Endothelial cell of umbilical vein (primary cell): Measurements from ENCODE around the gene C10orf143. TPM values are rescaled to one million over a fixed set of nuclear protein-coding genes. Genes with fewer than 3 reads are reported as not detected.
"Not testable (repeated sequence)": the region's sequence is repeated elsewhere in the genome, so short reads cannot be mapped to it uniquely, and the experiment has no call there.

ENCODE experiments used
- BruUV-seq: library from RNA; stranded (reverse); fragments of 400-500 nt; replicated peaks from 2 replicates; lab custom pipeline; 2021; lab: Mats Ljungman, UMichigan
- CTCF ChIA-PET: fragments of 300-600, 350-600 bp; sonication (Branson Sonifier 250); formaldehyde crosslinking; loops from one replicate; lab custom pipeline; 2021; ENCODE audit warnings: antibody characterized with exemption, inconsistent platforms; lab: Charles Lee
- POLR2A ChIA-PET: fragments of 300-600, 350-600 bp; sonication (Branson Sonifier 250); formaldehyde crosslinking; loops from one replicate; lab custom pipeline; 2021; ENCODE audit warnings: antibody characterized with exemption, inconsistent platforms; lab: Charles Lee
- DNase-seq: peaks from one replicate; pipeline ENCODE4 v3.0.0-alpha.2; 2011; ENCODE audit warnings: low read depth, low spot score
- FAIRE-seq: peaks from 2 replicates; lab custom pipeline; 2011; peaks lifted over from hg19 to GRCh38; lab: Jason Lieb, UNC
- H2AFZ ChIP-seq: 2 replicates; pipeline ENCODE4 v1.6.0; 2012; ENCODE audit warnings: low read depth, low read length, control low read depth, inconsistent platforms
- H3K27ac ChIP-seq: 2 replicates; pipeline ENCODE4 v1.5.1; 2011; ENCODE audit warnings: low read depth, mild to moderate bottlenecking, control low read depth, low read length, moderate library complexity; ENCODE audit not compliant: insufficient read depth
- H3K27me3 ChIP-seq, 2 experiments: 2 replicates each; pipeline versions ENCODE4 v1.6.0 to v1.6.1; 2011; ENCODE audit warnings: low read length in 2 of 2, mixed read lengths in 1 of 2; ENCODE audit not compliant: control insufficient read depth in 2 of 2, insufficient read depth in 2 of 2
- H3K36me3 ChIP-seq, 2 experiments: 2 replicates in 1 of 2; 3 replicates in 1 of 2; pipeline ENCODE4 v1.5.1; 2011; ENCODE audit warnings: low read length in 2 of 2, mild to moderate bottlenecking in 1 of 2, moderate library complexity in 1 of 2; ENCODE audit not compliant: control insufficient read depth in 2 of 2, insufficient read depth in 2 of 2; ENCODE audit errors: extremely low read depth in 1 of 2
- H3K4me1 ChIP-seq: 3 replicates; pipeline ENCODE4 v1.5.1; 2011; ENCODE audit warnings: mild to moderate bottlenecking, low read length; ENCODE audit not compliant: control insufficient read depth, insufficient read depth; ENCODE audit errors: extremely low read depth
- H3K4me2 ChIP-seq: 2 replicates; pipeline ENCODE4 v1.6.1; 2011; ENCODE audit warnings: low read length, control low read depth, mixed read lengths; ENCODE audit not compliant: insufficient read depth
- H3K4me3 ChIP-seq, 3 experiments: fragments of 200-600 bp in 1 of 3; sonication (generic), shearing (Covaris generic) in 1 of 3; replicated peaks in 1 of 3; 2 replicates each; pipeline ENCODE4 v1.5.1; 2011 to 2016; ENCODE audit warnings: control low read depth in 3 of 3, low read length in 3 of 3, mild to moderate bottlenecking in 2 of 3, inconsistent platforms in 1 of 3, low read depth in 1 of 3, moderate library complexity in 1 of 3; ENCODE audit not compliant: insufficient read depth in 1 of 3
- H3K79me2 ChIP-seq: 2 replicates; pipeline ENCODE4 v1.6.0; 2012; ENCODE audit warnings: low read length, inconsistent platforms; ENCODE audit not compliant: control insufficient read depth, insufficient read depth
- H3K9ac ChIP-seq: replicated peaks from 2 replicates; pipeline ENCODE3; 2011; ENCODE audit warnings: low read length, control low read depth; ENCODE audit not compliant: insufficient read depth; ENCODE audit errors: extremely low read depth
- H3K9me1 ChIP-seq: replicated peaks from 3 replicates; pipeline ENCODE4 v1.6.0; 2011; ENCODE audit warnings: mild to moderate bottlenecking, low read length; ENCODE audit not compliant: control insufficient read depth, insufficient read depth; ENCODE audit errors: extremely low read depth
- H3K9me3 ChIP-seq: replicated peaks from 2 replicates; pipeline ENCODE4 v1.5.1; 2012; ENCODE audit warnings: low read length, inconsistent platforms; ENCODE audit not compliant: control insufficient read depth, insufficient read depth
- H4K20me1 ChIP-seq: replicated peaks from 2 replicates; pipeline ENCODE3; 2011; ENCODE audit warnings: mild to moderate bottlenecking, low read length; ENCODE audit not compliant: control insufficient read depth, insufficient read depth; ENCODE audit errors: extremely low read depth
- EZH2 ChIP-seq: IDR thresholded peaks from 2 replicates; pipeline ENCODE4 v1.6.1; 2012; ENCODE audit warnings: borderline replicate concordance, low read depth, mild to moderate bottlenecking, moderate library complexity, low read length, inconsistent platforms; ENCODE audit not compliant: severe bottlenecking
- FOS ChIP-seq: IDR thresholded peaks from 2 replicates; pipeline ENCODE4 v1.6.1; 2011; ENCODE audit warnings: mild to moderate bottlenecking, low read length, moderate library complexity, borderline replicate concordance; ENCODE audit not compliant: insufficient read depth
- GATA2 ChIP-seq: IDR thresholded peaks from 2 replicates; pipeline ENCODE4 v1.7.0; 2011; ENCODE audit warnings: low read depth, mild to moderate bottlenecking, moderate library complexity, mixed read lengths, low read length; ENCODE audit not compliant: insufficient read length, insufficient read depth
- JUN ChIP-seq: IDR thresholded peaks from 2 replicates; pipeline ENCODE4 v1.6.1; 2011; ENCODE audit warnings: borderline replicate concordance, low read depth; ENCODE audit not compliant: insufficient read length, insufficient read depth
- MYC ChIP-seq: IDR thresholded peaks from one replicate; pipeline ENCODE4 v1.6.1; 2011; ENCODE audit warnings: mild to moderate bottlenecking, low read depth, low read length
- POLR2A ChIP-seq: IDR thresholded peaks from 2 replicates; pipeline ENCODE4 v1.6.1; 2012; ENCODE audit warnings: low read depth, mild to moderate bottlenecking, control low read depth, low read length
- POLR2AphosphoS5 ChIP-seq: IDR thresholded peaks from 2 replicates; pipeline ENCODE4 v1.6.1; 2012; ENCODE audit warnings: low read depth, mild to moderate bottlenecking, control low read depth, low read length, moderate library complexity; ENCODE audit not compliant: insufficient read depth
- dilution Hi-C: fragments of 300-500 bp; cut with MboI; formaldehyde crosslinking; loops from one replicate; pipeline ENCODE4 v1.15.0; 2019; ENCODE audit warnings: low sequenced_read_pairs; ENCODE audit not compliant: extremely low pct_ligation_motif_present
- intact Hi-C: fragments of 100-400 bp; cut with micrococcal nuclease; formaldehyde crosslinking; loops from one replicate; pipeline ENCODE4 v1.10.0; 2022
- polyA plus RNA-seq, 4 experiments: library from polyadenylated mRNA; depleted of rRNA in 3 of 4; stranded (reverse) in 3 of 4; unstranded in 1 of 4; fragments of >200 nt; gene quantifications; 2 replicates each; pipeline versions ENCODE4 v1.2.1 to v1.2.3, GENCODE V29; 2011 to 2012; ENCODE audit warnings: missing spikeins in 1 of 4
- total RNA-seq: library from RNA; stranded (reverse); gene quantifications from 2 replicates; pipeline ENCODE4 v1.2.3, GENCODE V29; 2021
- TF ChIP-seq, protein P1 (sequence below), 2 donors: IDR thresholded peaks; 1 replicate in 1 of 2; 2 replicates in 1 of 2; pipeline ENCODE4 v1.5.1; 2011; ENCODE audit warnings: low read length in 2 of 2, mild to moderate bottlenecking in 2 of 2, moderate library complexity in 2 of 2, control low read depth in 1 of 2, inconsistent platforms in 1 of 2, low read depth in 1 of 2; ENCODE audit not compliant: insufficient read depth in 1 of 2; ENCODE audit errors: extremely low read depth in 1 of 2
- TF ChIP-seq, protein P2 (sequence below): IDR thresholded peaks from 2 replicates; pipeline ENCODE4 v1.6.1; 2011; ENCODE audit not compliant: insufficient read depth, insufficient read length

Gene C10orf143
- total and polyA plus RNA-seq, 2 donors (not counting 3 experiments of a cell fraction or from before 2014, with no cell fraction given) = 0.26 to 0.44 TPM

DNA sequence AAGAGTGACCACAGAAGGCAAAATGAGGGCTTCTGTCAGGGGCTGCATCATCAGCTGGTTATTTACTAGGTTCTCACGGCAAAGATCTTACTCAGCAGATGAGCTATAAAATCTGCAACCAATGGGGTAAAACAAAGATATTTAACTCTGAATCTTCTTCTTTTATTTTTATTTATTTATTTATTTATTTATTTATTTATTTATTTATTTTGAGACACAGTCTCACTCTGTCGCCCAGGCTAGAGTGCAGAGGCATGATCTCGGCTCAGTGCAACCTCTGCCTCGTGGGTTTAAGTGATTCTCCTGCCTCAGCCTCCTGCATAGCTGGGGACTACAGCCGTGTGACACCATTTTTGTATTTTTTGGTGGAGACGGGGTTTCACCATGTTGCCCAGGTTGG, 11.3 kb downstream of the C10orf143 start:
- H3K9me1 ChIP-seq = no peaks in the 10 kb centered on the region
- no peak overlapping the region for H3K4me2 ChIP-seq
- no peak for DNase-seq
- BruUV-seq = no TSS peak
- H3K36me3 ChIP-seq = no peaks in the 10 kb centered on the region
- TF ChIP-seq JUN (no peak), MYC (no peak), EZH2 (no peak), FOS (no peak), POLR2A (no peak), POLR2AphosphoS5 (no peak), GATA2 (no peak)
- TF ChIP-seq, protein P1, sequence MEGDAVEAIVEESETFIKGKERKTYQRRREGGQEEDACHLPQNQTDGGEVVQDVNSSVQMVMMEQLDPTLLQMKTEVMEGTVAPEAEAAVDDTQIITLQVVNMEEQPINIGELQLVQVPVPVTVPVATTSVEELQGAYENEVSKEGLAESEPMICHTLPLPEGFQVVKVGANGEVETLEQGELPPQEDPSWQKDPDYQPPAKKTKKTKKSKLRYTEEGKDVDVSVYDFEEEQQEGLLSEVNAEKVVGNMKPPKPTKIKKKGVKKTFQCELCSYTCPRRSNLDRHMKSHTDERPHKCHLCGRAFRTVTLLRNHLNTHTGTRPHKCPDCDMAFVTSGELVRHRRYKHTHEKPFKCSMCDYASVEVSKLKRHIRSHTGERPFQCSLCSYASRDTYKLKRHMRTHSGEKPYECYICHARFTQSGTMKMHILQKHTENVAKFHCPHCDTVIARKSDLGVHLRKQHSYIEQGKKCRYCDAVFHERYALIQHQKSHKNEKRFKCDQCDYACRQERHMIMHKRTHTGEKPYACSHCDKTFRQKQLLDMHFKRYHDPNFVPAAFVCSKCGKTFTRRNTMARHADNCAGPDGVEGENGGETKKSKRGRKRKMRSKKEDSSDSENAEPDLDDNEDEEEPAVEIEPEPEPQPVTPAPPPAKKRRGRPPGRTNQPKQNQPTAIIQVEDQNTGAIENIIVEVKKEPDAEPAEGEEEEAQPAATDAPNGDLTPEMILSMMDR (IDR thresholded peaks at IDR 0.05; ENCODE audit: extremely low read depth in 1 of 2, insufficient read depth in 1 of 2, low read depth in 1 of 2, low read length in 2 of 2) = no peak
- TF ChIP-seq, protein P2, sequence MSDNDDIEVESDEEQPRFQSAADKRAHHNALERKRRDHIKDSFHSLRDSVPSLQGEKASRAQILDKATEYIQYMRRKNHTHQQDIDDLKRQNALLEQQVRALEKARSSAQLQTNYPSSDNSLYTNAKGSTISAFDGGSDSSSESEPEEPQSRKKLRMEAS = no peak
- H3K4me1 ChIP-seq = no peaks in the 10 kb centered on the region
- H3K79me2 ChIP-seq = no peaks in the 10 kb centered on the region
- no peaks in the 10 kb centered on the region for H4K20me1 ChIP-seq
- ChIA-PET CTCF (interaction anchor here (3.6 kb wide), 1 partner anchor 12 kb away, joined by 23 read pairs; the partner anchor contains the start of gene C10orf143), POLR2A (no interaction called here)
- FAIRE-seq = no peak
- intact Hi-C loops (no loop called here), dilution Hi-C loops (no loop called here)
- H3K9ac ChIP-seq = no peak overlapping the region
- no peak overlapping the region for H3K4me3 ChIP-seq
- no peaks in the 10 kb centered on the region for H3K9me3 ChIP-seq
- no peaks in the 10 kb centered on the region for H3K27me3 ChIP-seq
- no peak overlapping the region for H3K27ac ChIP-seq
- no peak overlapping the region for H2AFZ ChIP-seq

DNA sequence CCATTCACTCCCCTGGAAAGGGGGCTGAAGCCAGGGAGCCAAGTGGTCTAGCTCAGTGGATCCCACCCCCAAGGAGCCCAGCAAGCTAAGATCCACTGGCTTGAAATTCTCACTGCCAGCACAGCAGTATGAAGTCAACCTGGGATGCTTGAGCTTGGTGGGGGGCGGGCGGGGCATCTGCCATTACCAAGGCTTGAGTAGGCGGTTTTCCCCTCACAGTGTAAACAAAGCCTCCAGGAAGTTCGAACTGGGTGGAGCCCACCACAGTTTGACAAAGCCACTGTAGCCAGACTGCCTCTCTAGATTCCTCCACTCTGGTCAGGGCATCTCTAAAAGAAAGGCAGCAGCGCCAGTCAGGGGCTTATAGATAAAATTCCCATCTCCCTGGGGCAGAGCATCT, 20.1 kb downstream of the C10orf143 start:
- dilution Hi-C loops = not testable (repeated sequence)

More for the DNA sequence above, 20.1 kb downstream of the C10orf143 start:
- H3K9me3 ChIP-seq, DNase-seq, H3K36me3 ChIP-seq, H3K4me2 ChIP-seq, H3K9ac ChIP-seq, H3K9me1 ChIP-seq, H3K27me3 ChIP-seq, H4K20me1 ChIP-seq, intact Hi-C loops, H3K4me1 ChIP-seq, CTCF ChIA-PET, BruUV-seq, POLR2A ChIA-PET, H3K4me3 ChIP-seq, H3K27ac ChIP-seq, H2AFZ ChIP-seq, H3K79me2 ChIP-seq, FAIRE-seq: not testable (repeated sequence)
